Heart left ventricle (tissue), 16 donors: Measurements from ENCODE around the gene SLC44A2. TPM values are rescaled to one million over a fixed set of nuclear protein-coding genes. Genes with fewer than 3 reads are reported as not detected.

Experiments used
- ATAC-seq, 4 donors: fragments of 200-7000 bp; cut with Tn5 transposase; one replicate each; pipeline ENCODE4 v1.9.1; 2020 to 2022; ENCODE audit warnings: moderate library complexity in 4 of 4, mild to moderate bottlenecking in 3 of 4, moderate number of reproducible peaks in 1 of 4
- DNase-seq, 5 donors: peaks; one replicate each; pipeline ENCODE4 v3.0.0-alpha.2; 2020
- H3K27ac ChIP-seq, 12 donors: fragments of 200-600 bp; sonication (generic) in 4 of 12; one replicate each; pipeline versions ENCODE4 v1.5.0 to v1.8.0; 2016 to 2022; ENCODE audit warnings: mild to moderate bottlenecking in 2 of 12
- H3K27me3 ChIP-seq, 9 donors: fragments of 200-600 bp; sonication (generic) in 2 of 9; one replicate each; pipeline versions ENCODE4 v1.5.1 to v1.8.0; 2016 to 2022; ENCODE audit warnings: mild to moderate bottlenecking in 3 of 9
- H3K36me3 ChIP-seq, 9 donors: fragments of 200-600 bp; sonication (generic) in 2 of 9; one replicate each; pipeline versions ENCODE4 v1.5.0 to v1.8.0; 2018 to 2022; ENCODE audit warnings: mild to moderate bottlenecking in 2 of 9
- H3K4me1 ChIP-seq, 12 donors: fragments of 200-600 bp; sonication (generic) in 4 of 12; one replicate each; pipeline versions ENCODE4 v1.5.0 to v1.8.0; 2016 to 2022; ENCODE audit warnings: mild to moderate bottlenecking in 3 of 12
- H3K4me3 ChIP-seq, 12 donors: fragments of 200-600 bp; sonication (generic) in 4 of 12; one replicate each; pipeline versions ENCODE4 v1.5.0 to v1.8.0; 2017 to 2022; ENCODE audit warnings: mild to moderate bottlenecking in 9 of 12, moderate library complexity in 4 of 12
- H3K9me3 ChIP-seq, 12 donors: fragments of 200-600 bp; sonication (generic) in 4 of 12; one replicate each; pipeline versions ENCODE4 v1.5.0 to v1.8.0; 2016 to 2022; ENCODE audit warnings: mild to moderate bottlenecking in 1 of 12
- CTCF ChIP-seq, 12 donors: fragments of 200-600 bp; sonication (generic) in 4 of 12; IDR thresholded peaks; one replicate each; pipeline versions ENCODE4 v1.5.0 to v1.8.0; 2018 to 2022; ENCODE audit warnings: antibody characterized with exemption in 12 of 12, mild to moderate bottlenecking in 5 of 12
- POLR2A ChIP-seq, 2 donors: fragments of 450-650 bp; IDR thresholded peaks; one replicate each; pipeline ENCODE4 v1.6.1; 2017; ENCODE audit warnings: antibody characterized with exemption in 2 of 2, mild to moderate bottlenecking in 2 of 2, moderate library complexity in 2 of 2
- WGBS, 4 donors: extraction: QIAGEN DNeasy Blood & Tissue Kit in 2 of 4; methylation state at CpG; one replicate each; pipeline versions ENCODE4 v1.1.5 to v1.1.7; 2013 to 2018; 5-methylcytosine and 5-hydroxymethylcytosine counted together
- intact Hi-C, 10 donors: fragments of 100-400 bp; cut with DNase I; formaldehyde crosslinking; loops; one replicate each; pipeline versions ENCODE4 v1.11.1 to v1.14.2; 2022
- polyA plus RNA-seq, 2 donors: library from polyadenylated mRNA; stranded (reverse); fragments of 200-250 nt; gene quantifications; one replicate each; pipeline ENCODE4 v1.2.3, GENCODE V29; 2013
- total RNA-seq, 9 donors: library from RNA; depleted of rRNA in 2 of 9; stranded (reverse); fragments of >200 nt in 2 of 9; fragmentation: NEBNext Ultra II Directional in 3 of 9; extraction: Animal tissue kit (Norgen Biotek cat#: 25700) in 3 of 9; gene quantifications; one replicate each; pipeline versions ENCODE4 v1.1.0 to v1.2.4, GENCODE V29; 2016 to 2023
- donor health status: ischemic (EF 13 %, LVEDD 7.1; RV severe dilation, severe dysfunction).
- donor health status: healthy with polysubstance abuse.
- donor health status: DM: no; HTN: yes; CAD: no.
- donor health status: DM: no; HTN: no; CAD: no.
- donor health status: ischemic (EF 25% LVEDD 6.9; RV normal size, moderate dysfunction).
- donor health status: ischemic (EF 25% LVEDD 5.7; RV mildly dilated, moderate dysfunction).
- donor health status: healthy.
- donor health status: DM: yes; HTN: yes; CAD: no.
- donor health status: ischemic (EF 35%, LVEDD 5.7; RV mildly dilated, moderate dysfunction).
- donor health status: nonischemic (EF 11% LVEDD 7.7; RV severe dilation, severe dysfunction).
- donor health status: DM: yes; HTN: yes; CAD: no.
- donor health status: PGD.
- donor health status: ischemic (EF 29% LVEDD 5.4; RV normal size, mild dysfunction).
- donor health status: nonischemic (EF 23%, LVEDD 6.1; RV moderate dilation, normal function).

Gene SLC44A2
- total and polyA plus RNA-seq, 11 donors = 43.1 to 130 (median 82.5) TPM

DNA sequence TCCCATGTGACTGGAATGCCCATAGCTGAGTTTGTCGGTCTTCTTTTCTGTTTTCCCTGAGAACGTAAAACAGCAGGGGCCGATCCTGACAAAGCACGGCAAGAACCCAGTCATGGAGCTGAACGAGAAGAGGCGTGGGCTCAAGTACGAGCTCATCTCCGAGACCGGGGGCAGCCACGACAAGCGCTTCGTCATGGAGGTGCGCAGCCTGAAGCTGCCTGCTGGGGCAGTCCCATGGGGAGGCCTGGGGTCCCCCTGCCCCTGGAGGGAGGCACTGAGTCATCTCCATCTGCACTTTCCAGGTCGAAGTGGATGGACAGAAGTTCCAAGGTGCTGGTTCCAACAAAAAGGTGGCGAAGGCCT is 57.7 kb downstream of the SLC44A2 start:
- DNase-seq (no peak), ATAC-seq (no peak)
- TF ChIP-seq CTCF (IDR thresholded peaks at IDR 0.05) (no peak), POLR2A (IDR thresholded peaks at IDR 0.05) (no peak)
- WGBS, 4 donors = 90 to 94% (median 93%) methylated on average over 14 to 15 of the region's 15 CpGs
- Histone ChIP-seq H3K4me1 (peaks cover 0 to 31% (median 14%) of the 10 kb centered on the region in 12 donors), H3K27me3 (no peaks in the 10 kb centered on the region), H3K9me3 (no peaks in the 10 kb centered on the region), H3K36me3 (peaks cover 7 to 100% (median 96%) of the 10 kb centered on the region in 9 donors), H3K27ac (no peak overlapping the region), H3K4me3 (no peak overlapping the region)
- intact Hi-C loops = no loop called here

- H3K4me1 ChIP-seq = peaks cover 0 to 31% (median 14%) of the 10 kb centered on the region in 12 donors
- ATAC-seq (no peak), DNase-seq (no peak)
- H3K36me3 ChIP-seq = peaks cover 6 to 100% (median 96%) of the 10 kb centered on the region in 9 donors
- TF ChIP-seq CTCF (IDR thresholded peaks at IDR 0.05) (no peak), POLR2A (IDR thresholded peaks at IDR 0.05) (no peak)
- intact Hi-C loops = no loop called here
- WGBS, 4 donors = 88 to 93% (median 89%) methylated on average over 13 to 21 of the region's 21 CpGs
- no peak overlapping the region for H3K27ac ChIP-seq
- no peaks in the 10 kb centered on the region for H3K27me3 ChIP-seq
- no peaks in the 10 kb centered on the region for H3K9me3 ChIP-seq
- no peak overlapping the region for H3K4me3 ChIP-seq
Measured at GRCh38 chr19:10683582-10683981, 58.2 kb downstream of the SLC44A2 start.

DNA sequence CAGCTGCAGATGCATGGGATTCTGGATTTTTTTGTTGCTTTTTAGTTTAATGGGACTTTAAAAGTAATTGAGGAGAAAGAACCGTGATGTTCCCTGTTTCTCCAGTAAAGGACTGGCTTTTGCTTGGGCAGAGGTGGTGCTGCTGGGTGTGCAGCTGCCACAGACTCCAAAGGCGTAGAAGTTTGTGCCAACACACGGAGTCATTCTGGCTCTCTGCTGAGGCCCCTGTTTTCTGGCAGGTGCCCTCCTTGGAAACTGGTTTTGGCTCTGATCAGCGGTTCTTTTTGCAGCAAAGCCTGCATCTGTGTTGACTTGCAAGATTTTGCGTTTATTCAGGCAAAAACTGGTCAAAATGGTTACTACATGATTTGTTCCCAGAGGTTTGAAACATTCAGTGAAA is 59.9 kb downstream of the SLC44A2 start:
- H3K4me3 ChIP-seq = no peak overlapping the region
- WGBS, 4 donors = 58 to 73% (median 71%) methylated on average over 5 of the region's 5 CpGs
- DNase-seq (no peak), ATAC-seq (no peak)
- H3K36me3 ChIP-seq = peaks cover 0 to 100% (median 96%) of the 10 kb centered on the region in 9 donors
- intact Hi-C loops = no loop called here
- H3K27ac ChIP-seq = no peak overlapping the region
- H3K9me3 ChIP-seq = no peaks in the 10 kb centered on the region
- H3K27me3 ChIP-seq = no peaks in the 10 kb centered on the region
- TF ChIP-seq CTCF (IDR thresholded peaks at IDR 0.05) = no peak
- no peak for TF ChIP-seq POLR2A (IDR thresholded peaks at IDR 0.05)
- H3K4me1 ChIP-seq = peaks cover 0 to 31% (median 14%) of the 10 kb centered on the region in 12 donors

DNA sequence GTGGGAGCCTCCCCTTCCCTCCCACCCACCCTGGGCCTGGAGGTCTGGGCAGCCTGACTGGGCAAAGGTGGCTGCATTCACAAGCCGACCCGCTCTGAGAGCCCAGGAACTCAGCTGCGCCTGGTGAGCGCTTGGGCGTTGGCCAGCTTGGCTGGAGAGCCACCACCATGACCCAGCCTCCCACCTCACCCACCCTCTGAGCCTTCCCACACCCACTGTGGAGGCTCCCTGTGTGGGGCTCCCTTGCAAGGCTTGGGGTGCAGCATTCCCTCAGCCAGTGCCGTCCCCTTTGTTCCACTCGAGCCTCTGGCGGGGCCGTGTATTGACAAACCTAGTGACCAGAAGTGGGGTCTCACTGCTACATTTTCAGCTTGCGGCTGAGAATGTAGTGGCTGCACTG is 60.8 kb downstream of the SLC44A2 start:
- DNase-seq (no peak), ATAC-seq (peak in 1 of 4 donors; percentile 2)
- 69 to 93% (median 79%) methylated on average over 5 to 10 of the region's 10 CpGs for WGBS, 4 donors
- Histone ChIP-seq H3K9me3 (no peaks in the 10 kb centered on the region), H3K27ac (peak overlapping the region in 6 of 12 donors; percentile 49 to 64 (median 58)), H3K4me1 (peaks cover 0 to 31% (median 14%) of the 10 kb centered on the region in 12 donors), H3K4me3 (no peak overlapping the region), H3K27me3 (no peaks in the 10 kb centered on the region), H3K36me3 (peaks cover 0 to 100% (median 96%) of the 10 kb centered on the region in 9 donors)
- intact Hi-C loops = no loop called here
- TF ChIP-seq POLR2A (IDR thresholded peaks at IDR 0.05) = no peak
- no peak for TF ChIP-seq CTCF (IDR thresholded peaks at IDR 0.05)
